Bone marrow (tissue), 2 donors: ENCODE data around the gene S1PR1.
"Not testable (repeated sequence)": the region's sequence is repeated elsewhere in the genome, so short reads cannot be mapped to it uniquely, and the experiment has no call there.

Experiments
- DNase-seq, 2 donors: peaks; one replicate each; lab custom pipeline; 2025; lab: John Stamatoyannopoulos, UW

Gene S1PR1

DNA sequence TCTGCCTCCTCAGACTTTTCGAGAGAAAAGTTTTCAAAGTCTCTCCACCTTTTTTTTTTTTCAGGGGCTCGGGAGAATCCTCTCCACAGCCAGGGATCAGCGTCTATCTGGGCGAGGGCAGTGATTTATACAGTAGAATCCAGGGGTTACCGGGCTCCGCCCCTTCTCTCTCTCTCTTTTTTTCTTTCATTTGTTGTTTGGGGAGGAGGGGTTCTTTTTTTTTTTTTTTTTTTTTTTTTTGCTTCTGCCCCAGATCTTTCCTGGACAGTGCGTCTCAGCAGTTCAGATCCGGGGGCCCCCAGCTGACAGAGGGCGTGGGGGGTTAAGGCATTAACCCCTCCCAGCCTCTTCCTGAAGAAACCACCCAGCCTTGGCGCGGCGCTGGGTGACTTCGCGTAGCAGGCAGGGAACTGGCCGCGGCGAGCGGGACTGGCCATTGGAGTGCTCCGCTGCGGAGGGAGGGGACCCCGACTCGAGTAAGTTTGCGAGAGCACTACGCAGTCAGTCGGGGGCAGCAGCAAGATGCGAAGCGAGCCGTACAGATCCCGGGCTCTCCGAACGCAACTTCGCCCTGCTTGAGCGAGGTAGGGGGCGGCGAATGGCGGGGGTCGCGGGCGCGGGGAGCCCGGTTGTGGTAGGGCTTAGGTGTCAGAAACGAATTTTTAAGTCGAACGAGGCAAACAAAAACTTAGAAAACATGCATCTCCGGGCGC, at the start of gene S1PR1:
S1PR1 (plus strand) TSS at position 504 of the 713 bp plus-strand sequence. CDS start 1,966 bp downstream, outside the sequence.
- DNase-seq = peak in 1 of 2 donors; percentile 39

DNA sequence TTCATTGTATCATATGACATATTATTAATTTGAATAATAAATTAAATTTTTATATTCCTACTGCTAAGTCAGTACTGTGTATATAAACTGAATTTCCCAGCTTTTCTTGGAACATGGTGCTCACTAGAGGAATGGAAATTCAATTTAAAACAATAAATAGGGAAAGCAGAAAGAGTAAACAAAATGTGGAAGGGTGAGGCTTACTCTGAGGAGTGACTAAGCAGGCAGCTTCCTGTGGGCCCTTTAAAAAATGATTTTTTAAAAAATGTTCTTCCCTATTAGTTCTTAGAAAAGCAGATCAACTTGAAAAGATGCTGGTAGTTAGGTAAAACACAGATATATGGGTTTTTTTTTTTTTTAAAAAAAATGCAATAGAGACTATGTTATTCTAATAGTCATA, 49.5 kb upstream of the S1PR1 start:
- peak in 1 of 2 donors; percentile 62 for DNase-seq

DNA sequence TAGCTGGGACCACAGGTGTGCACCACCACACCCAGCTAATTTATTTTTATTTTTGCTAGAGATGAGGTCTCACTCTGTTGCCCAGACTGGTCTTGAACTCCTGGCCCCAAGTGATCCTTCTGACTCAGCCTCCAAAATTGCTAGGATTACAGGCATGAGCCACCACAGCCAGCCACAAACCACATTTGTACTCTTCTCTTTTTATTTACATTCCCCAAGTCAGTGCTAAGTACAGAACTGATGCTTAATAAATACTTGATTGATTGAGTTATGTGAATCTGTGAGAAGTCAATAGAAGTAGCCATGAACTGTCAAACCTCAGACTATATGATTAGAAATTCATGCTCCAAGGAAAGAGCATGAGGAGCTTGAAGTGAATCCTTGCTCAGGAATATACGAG, 48.5 kb upstream of the S1PR1 start:
- DNase-seq = no peak

DNA sequence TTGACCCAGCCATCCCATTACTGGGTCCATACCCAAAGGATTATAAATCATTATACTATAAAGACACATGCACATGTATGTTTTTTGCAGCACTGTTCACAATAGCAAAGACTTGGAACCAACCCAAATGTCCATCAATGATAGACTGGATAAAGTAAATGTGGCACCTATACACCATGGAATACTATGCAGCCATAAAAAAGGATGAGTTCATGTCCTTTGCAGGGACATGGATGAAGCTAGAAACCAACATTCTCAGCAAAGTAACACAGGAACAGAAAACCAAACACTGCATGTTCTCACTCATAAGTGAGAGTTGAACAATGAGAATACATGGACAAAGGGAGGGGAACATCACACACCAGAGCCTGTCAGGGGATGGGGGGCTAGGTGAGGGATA, 47.9 kb upstream of the S1PR1 start:
- DNase-seq = not testable (repeated sequence)

DNA sequence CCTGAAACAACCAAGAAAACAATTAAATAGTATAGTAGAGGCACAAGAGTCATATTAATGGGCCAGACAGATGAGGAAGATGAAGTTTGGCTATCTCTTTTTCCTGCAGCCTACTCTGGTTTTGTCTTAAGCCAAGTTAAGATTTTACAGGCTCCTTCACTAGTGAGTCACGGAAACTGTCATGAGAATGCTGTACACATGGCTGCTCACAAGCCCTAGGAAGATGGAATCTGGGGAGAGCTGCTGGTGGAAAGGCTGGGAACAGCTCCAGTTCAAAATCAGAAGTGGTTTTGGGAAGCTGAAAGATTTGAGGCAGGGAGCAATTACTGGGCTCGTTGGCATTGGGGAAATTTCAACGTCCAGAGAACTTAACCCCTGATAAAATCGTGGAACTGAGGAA, 46.4 kb upstream of the S1PR1 start:
- no peak for DNase-seq

DNA sequence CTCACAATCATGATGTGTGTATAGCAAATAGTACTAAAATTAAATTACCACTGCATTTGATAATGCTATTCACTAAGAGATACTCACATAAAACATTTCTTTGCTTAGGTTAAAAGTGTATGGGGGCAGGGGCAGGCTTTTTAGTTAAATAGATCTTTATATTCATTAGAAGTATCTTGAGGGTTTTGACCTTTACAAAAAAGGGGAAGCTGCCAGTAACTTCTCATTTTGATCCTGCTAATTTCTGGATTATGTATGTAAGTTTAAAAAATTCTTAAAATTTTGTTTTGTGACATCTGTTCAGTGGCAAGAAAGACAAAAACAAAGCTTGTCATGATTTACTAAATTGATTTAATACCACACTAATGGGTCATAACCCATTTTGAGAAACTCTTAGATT, 45.8 kb upstream of the S1PR1 start:
- DNase-seq = peak in 1 of 2 donors; percentile 24

DNA sequence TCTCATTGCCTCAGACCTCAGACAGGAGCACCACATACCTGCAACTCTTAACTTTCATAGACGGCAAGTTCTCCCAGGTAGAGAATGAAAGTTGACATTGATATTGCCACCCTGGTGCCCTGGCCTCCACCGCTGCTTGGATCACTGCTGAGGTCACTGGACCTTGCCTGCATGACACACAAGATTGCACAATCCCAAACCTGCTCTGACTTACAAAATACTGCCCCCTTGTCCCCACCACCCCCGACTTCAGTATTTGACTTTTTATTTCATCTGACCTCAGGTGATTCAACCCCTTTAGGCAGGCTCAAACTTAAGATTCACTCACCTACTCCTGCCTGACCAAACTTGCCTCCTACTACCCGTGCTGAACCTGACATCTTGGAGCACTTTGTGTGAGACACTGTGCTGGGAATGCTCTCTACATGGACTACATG, 43.1 kb upstream of the S1PR1 start:
- no peak for DNase-seq

DNA sequence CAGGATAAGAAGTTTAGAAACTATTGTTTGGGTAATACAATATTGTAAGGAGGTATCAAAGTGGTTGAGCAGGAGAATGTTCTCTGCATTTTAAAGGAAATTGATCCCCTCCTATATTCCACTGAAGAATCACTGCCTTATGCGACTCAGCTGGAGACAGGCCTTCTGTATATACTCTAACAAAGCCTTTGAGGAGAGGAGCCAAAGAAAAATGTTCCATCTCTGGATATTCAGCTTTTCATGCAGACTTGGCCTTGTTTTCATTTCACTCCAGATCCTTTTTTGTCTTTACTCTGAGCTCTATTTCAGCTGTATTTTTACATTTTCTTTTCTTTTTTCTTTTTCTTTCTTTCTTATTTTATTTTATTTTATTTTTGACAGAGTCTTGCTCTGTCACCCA, 42.1 kb upstream of the S1PR1 start:
- no peak for DNase-seq

DNA sequence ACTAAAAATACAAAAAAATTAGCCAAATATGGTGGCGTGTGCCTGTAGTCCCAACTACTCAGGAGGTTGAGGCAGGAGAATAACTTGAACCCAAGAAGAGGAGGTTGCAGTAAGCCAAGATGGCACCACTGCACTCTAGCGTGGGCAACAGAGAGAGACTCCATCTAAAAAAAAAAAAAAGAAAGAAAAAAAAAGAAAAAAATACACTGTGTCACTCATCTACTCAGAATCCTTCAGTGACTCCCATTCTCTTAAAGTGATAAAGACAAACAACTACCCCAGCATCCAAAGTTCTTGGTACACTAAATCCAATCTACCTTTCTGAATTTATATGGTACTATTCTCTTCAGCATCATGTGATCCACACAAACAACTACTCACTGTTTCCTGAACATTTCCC, 40.2 kb upstream of the S1PR1 start:
- no peak for DNase-seq

DNA sequence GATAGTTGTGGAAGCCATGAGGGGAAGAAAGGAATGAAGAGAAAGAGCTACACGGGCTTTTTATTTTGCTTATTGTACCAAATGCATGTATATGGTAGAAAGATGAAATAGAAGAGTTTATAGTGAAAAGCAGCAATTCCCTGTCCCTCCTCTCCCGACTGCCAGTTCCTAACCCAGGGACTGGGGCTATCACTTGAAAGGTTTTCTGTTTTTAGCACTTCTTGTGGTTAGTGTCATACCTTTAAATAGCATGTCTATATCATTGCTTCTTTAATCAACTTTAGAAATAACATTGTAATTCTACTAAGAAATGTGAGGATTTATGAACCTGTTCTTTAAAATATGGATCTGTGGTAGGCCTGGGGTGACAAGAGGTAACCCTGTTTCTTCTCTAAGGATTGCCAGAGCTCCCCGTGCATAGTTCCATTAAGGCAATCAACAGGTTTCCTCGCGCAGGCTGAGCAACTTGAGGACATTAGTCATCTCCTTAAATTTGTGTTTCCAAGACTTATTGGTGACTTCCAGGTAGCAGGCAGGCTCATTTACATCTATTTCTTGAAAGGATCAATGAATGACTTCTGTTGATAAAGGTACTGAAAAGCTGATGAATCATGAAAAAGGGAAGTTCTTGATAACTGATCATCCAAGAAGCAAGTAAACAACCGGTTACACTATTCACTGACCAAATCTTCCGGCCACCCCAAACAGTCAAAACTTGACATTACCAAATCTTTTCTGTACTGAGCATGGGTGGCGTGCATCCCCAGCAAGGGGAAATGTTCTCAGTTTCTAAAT, 37.8 kb upstream of the S1PR1 start:
- no peak for DNase-seq

DNA sequence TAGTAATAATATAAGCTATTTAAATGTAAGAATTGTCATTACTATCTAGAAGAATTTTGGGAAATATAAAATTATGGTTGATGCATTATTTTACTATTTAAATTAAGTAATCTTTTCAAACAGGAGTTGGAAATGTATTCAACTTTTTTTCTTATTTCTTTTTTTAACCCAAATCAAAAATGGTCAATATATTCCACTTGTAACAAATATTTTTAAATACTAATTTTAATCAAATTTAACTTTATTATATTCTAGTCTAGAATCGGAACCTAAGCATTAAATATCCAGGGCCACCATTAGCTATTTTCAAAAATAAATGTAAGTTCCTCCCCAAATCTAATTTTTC, 37.2 kb upstream of the S1PR1 start:
- DNase-seq = no peak

DNA sequence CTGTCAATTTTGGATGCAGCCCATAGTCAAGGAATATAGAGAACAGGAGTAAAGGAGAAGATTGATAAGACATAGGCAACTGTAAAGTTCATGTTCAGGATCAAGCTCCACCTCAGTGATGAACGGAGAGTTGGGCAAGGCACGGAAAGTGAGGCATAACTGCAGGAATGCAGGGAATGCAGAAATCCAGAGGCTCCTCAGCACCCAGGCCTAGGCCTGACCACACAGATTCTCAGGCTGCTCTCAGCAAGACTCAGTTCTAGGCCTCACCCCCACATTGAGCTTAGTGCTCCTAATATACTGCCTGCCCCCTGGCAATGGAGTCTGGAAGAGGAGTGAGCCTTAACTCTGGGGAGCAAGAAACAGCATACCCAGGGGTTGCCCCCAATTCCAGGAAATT, 36.3 kb upstream of the S1PR1 start:
- DNase-seq = no peak

DNA sequence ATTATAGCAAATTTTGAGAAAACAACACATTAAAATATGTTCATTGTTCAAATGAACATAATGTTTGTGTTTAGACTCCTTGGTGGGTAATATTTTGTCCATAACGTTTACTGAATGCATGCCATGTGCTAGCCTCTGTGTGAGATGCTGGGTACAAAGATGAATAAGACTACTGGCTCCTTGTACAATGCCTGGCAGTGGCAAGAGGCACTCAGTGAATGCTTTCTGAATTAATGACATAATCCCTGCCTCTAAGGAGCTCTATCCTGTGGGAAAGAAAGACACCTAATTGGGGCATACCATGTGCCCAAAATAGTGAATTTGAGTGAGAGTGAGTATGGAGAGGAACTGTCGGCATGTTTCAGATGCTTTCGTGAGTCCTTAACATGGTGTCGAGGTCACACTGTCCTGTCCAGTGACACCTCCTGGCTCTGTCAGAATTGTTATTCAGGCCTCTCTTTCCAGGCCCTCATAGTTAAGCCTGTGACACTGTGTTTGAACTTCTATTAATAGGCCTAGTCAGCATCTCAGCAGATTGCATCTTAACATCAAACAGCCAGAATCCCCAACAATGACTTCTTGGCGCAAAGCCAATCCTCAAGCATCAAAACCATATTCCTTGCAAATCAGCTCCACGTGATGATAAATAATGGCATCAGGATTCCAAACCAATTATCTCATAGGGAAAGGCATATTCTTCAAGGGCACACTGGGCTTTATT, 32.8 kb upstream of the S1PR1 start:
- no peak for DNase-seq

DNA sequence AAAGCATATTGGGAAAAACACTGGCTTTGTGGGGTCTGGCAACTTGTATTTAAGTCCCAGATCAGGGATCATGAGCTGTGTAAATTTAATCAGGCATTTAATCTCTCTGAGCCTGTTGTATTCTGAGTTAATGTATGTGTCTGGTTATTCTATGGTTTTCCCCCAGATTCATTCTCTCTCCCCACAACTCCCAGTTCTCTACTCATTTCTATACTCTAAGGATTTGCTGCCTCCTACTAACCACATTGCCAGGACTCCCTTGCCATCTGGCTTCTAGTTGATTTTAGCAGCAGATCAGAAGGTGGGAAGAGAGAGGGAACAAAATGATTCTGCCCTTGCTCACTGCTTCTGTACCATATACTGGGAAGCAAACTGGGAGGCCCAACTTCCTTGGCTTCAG, 31.4 kb upstream of the S1PR1 start:
- DNase-seq = no peak

DNA sequence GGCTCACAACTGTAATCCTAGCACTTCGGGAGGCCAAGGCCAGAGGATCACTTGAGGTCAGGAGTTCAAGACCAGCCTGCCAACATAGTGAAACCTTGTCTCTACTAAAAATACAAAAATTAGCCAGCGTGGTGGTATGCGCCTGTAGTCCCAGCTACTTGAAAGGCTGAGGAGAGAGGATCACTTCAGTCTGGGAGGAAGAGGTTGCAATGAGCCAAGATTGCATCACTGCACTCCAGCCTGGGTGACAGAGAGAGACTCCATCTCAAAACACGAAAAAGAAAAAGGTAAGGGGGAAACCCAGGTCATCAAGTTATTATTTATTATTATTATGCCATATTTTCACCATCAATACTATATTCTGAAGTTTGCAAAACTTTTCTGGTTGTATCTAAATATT, 30.7 kb upstream of the S1PR1 start:
- DNase-seq = not testable (repeated sequence)

DNA sequence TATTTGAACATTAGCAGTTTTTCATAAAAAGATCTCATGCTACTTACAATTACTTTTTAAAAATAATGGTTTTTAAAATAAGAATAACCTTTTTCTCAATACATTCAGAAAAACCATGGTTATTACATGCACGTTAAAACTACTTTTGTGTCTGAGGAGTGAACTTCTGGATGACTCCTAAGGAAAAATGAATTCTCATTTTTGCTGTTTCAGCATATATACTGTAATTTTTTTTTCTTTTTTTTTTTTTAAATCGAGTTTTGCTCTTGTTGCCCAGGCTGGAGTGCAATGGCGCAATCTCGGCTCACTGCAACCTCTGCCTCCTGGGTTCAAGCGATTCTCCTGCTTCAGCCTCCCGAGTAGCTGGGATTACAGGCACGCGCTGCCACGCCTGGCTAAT, 29.5 kb upstream of the S1PR1 start:
- not testable (repeated sequence) for DNase-seq

DNA sequence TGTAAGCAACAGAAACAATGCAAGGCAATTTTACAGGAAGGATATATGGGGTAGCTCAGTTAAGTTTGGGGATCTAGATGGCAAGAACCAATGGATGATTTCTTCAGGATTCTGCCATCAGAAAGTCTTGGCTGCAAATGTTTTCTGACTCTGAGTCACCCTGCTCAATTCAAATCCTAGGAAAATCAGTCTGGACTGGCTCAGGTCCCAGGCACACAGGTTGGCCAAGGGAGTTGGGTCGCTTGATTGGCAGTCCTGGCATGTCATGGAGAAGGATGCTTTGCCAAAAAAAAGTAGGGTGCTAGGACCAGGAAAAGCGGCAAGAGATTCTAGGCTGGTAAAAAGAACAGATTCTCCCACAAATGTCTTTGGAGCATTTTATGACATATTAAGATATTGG, 28.9 kb upstream of the S1PR1 start:
- no peak for DNase-seq

DNA sequence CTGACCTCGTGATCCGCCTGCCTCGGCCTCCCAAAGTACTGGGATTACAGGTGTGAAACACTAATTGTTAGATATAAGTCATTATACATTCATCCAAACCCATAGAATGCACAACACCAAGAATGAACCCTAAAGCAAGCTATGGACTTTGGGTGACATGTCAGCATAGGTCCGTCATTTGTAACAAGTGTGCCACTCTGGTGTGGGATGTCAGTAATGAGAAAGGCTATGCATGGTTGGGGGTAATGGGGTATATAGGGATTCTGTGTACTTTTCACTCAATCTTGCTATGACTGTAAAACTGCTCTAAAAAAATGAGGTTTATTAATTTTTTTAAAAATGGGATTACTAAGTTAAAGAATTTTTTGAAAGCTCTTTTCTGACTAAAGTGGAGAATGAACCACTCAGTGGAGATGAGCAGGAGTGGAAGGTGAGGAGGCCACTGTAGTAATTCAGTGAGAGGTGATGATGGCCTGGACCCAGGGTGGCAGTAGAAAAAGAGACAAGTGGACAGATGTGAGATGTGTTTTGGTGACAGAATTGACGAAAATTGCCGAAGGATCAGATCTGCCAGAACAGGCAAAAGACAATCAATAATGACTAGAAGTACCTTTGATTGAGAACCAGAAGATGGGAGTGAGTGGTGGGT, 21.3 kb upstream of the S1PR1 start:
- no peak for DNase-seq

DNA sequence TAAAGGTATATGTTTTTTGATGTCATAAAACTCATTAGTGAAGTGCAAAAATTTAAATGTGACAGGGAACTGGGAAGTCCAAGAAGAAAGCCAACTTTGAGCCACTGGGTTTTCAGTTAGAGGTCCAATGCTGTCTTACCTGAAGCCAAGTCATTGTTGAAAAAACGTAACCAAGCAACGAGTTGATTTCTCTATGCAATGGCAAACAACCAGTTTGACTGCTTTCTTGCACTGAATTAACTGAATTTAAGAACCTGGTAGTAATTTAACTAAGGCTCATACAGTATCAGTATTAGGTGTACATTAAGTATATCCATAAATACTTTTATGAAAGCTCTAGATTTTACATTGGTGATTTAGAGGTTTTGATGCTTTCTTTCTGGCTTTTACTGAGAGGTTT, 20.2 kb upstream of the S1PR1 start:
- no peak for DNase-seq

DNA sequence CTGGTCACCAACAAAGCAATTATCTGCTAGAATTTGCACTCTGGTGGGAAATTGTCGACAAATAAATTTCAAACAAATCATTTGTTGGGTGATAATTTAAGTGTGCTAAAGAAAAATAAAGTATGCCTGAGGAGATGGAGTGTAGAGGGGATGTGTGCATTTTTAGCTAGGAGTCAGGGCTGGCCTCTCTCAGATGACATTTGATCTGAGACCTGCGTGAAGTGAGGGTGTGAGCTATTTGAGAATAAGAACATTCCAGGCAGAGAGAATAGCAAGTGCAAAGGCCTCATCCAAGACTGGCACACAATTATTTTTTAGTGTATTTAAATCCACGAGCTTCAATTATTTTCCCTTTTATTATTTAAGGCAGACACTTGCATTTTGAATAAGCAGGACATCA, 19.7 kb upstream of the S1PR1 start:
- no peak for DNase-seq

DNA sequence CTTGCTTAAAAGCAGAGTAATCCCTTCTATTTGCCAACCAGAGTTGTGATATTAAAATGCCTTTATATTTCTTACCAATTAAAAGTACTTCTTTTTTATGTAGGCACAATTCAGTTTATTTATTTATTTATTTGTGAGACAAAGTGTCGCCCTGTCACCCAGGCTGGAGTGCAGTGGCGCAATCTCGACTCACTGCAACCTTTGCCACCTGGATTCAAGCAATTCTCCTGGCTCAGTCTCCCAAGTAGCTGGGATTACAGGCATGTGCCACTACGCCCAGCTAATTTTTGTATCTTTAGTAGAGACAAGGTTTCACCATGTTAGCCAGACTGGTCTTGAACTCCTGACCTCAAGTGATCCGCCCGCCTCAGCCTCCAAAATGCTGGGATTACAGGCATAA, 17.9 kb upstream of the S1PR1 start:
- DNase-seq = not testable (repeated sequence)
